HepG2 (cell line): Measurements from ENCODE around the gene ZNF117. TPM values are rescaled to one million over a fixed set of nuclear protein-coding genes. Genes with fewer than 3 reads are reported as not detected.

Source experiments
- ARHGAP35 ChIP-seq: sonication (generic); formaldehyde crosslinking; IDR thresholded peaks from 2 replicates; pipeline ENCODE4 v1.9.0; 2022; ENCODE audit warnings: mild to moderate bottlenecking, inconsistent platforms, moderate library complexity, missing genetic modification reagents, borderline replicate concordance
- ATRX ChIP-seq: sonication (generic); formaldehyde crosslinking; IDR thresholded peaks from 2 replicates; pipeline ENCODE4 v1.4.0; 2020; ENCODE audit warnings: missing genetic modification reagents, borderline replicate concordance
- FOXC1 ChIP-seq: sonication (generic); formaldehyde crosslinking; IDR thresholded peaks from 2 replicates; pipeline ENCODE4 v1.8.0; 2022; ENCODE audit warnings: mild to moderate bottlenecking, missing genetic modification reagents, borderline replicate concordance
- KDM5A ChIP-seq: fragments of 200-600 bp; sonication (generic); IDR thresholded peaks from 2 replicates; pipeline ENCODE4 v1.7.0; 2018; ENCODE audit warnings: antibody characterized with exemption, mild to moderate bottlenecking, low read length, borderline replicate concordance
- MLXIP ChIP-seq: sonication (generic); formaldehyde crosslinking; IDR thresholded peaks from 2 replicates; pipeline ENCODE4 v1.9.0; 2021; ENCODE audit warnings: missing genetic modification reagents, borderline replicate concordance
- MTF2 ChIP-seq: sonication (generic); formaldehyde crosslinking; IDR thresholded peaks from 2 replicates; pipeline ENCODE4 v1.5.0; 2020; ENCODE audit warnings: missing genetic modification reagents, borderline replicate concordance
- NAIF1 ChIP-seq: sonication (generic); formaldehyde crosslinking; IDR thresholded peaks from 2 replicates; pipeline ENCODE4 v1.5.0; 2020; ENCODE audit warnings: mild to moderate bottlenecking, missing genetic modification reagents, borderline replicate concordance
- NR2F2 ChIP-seq: IDR thresholded peaks from 2 replicates; pipeline ENCODE4 v1.6.1; 2012; ENCODE audit warnings: low read depth, inconsistent platforms, borderline replicate concordance
- RAD51 ChIP-seq: fragments of 450-650 bp; IDR thresholded peaks from 2 replicates; pipeline ENCODE4 v1.6.1; 2016; ENCODE audit warnings: borderline replicate concordance
- ZNF12 ChIP-seq: sonication (generic); formaldehyde crosslinking; IDR thresholded peaks from 2 replicates; pipeline ENCODE4 v1.5.0; 2020; ENCODE audit warnings: missing genetic modification reagents
- ZNF138 ChIP-seq: sonication (generic); formaldehyde crosslinking; IDR thresholded peaks from 2 replicates; pipeline ENCODE4 v1.5.0; 2020; ENCODE audit warnings: mild to moderate bottlenecking, low read depth, missing genetic modification reagents
- ZNF205 ChIP-seq: IDR thresholded peaks from 2 replicates; pipeline ENCODE4 v1.6.1; 2018; ENCODE audit warnings: missing biosample characterization, missing genetic modification reagents
- ZNF34 ChIP-seq: sonication (generic); formaldehyde crosslinking; IDR thresholded peaks from 2 replicates; pipeline ENCODE4 v1.4.0; 2020; ENCODE audit warnings: mild to moderate bottlenecking, missing genetic modification reagents, borderline replicate concordance
- ZNF44 ChIP-seq: sonication (generic); formaldehyde crosslinking; IDR thresholded peaks from 2 replicates; pipeline ENCODE4 v1.5.1; 2020; ENCODE audit warnings: mild to moderate bottlenecking, missing genetic modification reagents
- ZNF615 ChIP-seq: sonication (generic); formaldehyde crosslinking; IDR thresholded peaks from 2 replicates; pipeline ENCODE4 v1.5.0; 2020; ENCODE audit warnings: mild to moderate bottlenecking, missing genetic modification reagents, borderline replicate concordance
- ZNF761 ChIP-seq: sonication (generic); formaldehyde crosslinking; conservative IDR thresholded peaks from 2 replicates; pipeline ENCODE4 v1.4.0; 2020; ENCODE audit warnings: mild to moderate bottlenecking, missing genetic modification reagents
- ZNF780A ChIP-seq: sonication (generic); formaldehyde crosslinking; IDR thresholded peaks from 2 replicates; pipeline ENCODE4 v1.8.0; 2022; ENCODE audit warnings: mild to moderate bottlenecking, missing genetic modification reagents, moderate library complexity
- polyA plus RNA-seq, 8 experiments: library from polyadenylated mRNA; depleted of rRNA in 3 of 8; stranded (reverse) in 7 of 8; unstranded in 1 of 8; fragments of >200 nt; fragmentation: Illumina TruSeq in 4 of 8; extraction: Trizol in 4 of 8; gene quantifications; 2 replicates each; pipeline versions ENCODE4 v1.2.1 to v1.2.3, GENCODE V29; 2011 to 2016; ENCODE audit warnings: low read depth in 4 of 8, missing spikeins in 1 of 8, mixed read lengths in 1 of 8; ENCODE audit not compliant: insufficient read depth in 1 of 8
- total RNA-seq, 5 experiments: library from RNA; depleted of rRNA; stranded (reverse); fragments of >200 nt; fragmentation: Illumina TruSeq; extraction: Trizol; gene quantifications; 2 replicates each; pipeline ENCODE4 v1.2.3, GENCODE V29; 2016; ENCODE audit warnings: low read depth in 1 of 5
- TF ChIP-seq, protein P1 (sequence below): IDR thresholded peaks from 2 replicates; pipeline ENCODE4 v1.6.1; 2012; ENCODE audit warnings: inconsistent platforms
- TF ChIP-seq, protein P2 (sequence below): sonication (generic); formaldehyde crosslinking; IDR thresholded peaks from 2 replicates; pipeline ENCODE4 v1.8.0; 2022; ENCODE audit warnings: mild to moderate bottlenecking, missing genetic modification reagents; ENCODE audit not compliant: insufficient replicate concordance
- TF ChIP-seq, protein P3 (sequence below): sonication (generic); formaldehyde crosslinking; conservative IDR thresholded peaks from 2 replicates; pipeline ENCODE4 v1.4.0; 2020; ENCODE audit warnings: missing genetic modification reagents
- TF ChIP-seq, protein P4 (sequence below): sonication (generic); formaldehyde crosslinking; IDR thresholded peaks from 2 replicates; pipeline ENCODE4 v1.4.0; 2020; ENCODE audit warnings: missing genetic modification reagents

Gene ZNF117
- total and polyA plus RNA-seq, 2 of the 13 experiments (the other 11 are each of a cell fraction or from before 2014, with no cell fraction given) = 6.6 to 20.0 TPM

GRCh38 chr7:64999165-65000004 lies 8.5 kb upstream of the ZNF117 start (continued):
- TF ChIP-seq, protein P1, sequence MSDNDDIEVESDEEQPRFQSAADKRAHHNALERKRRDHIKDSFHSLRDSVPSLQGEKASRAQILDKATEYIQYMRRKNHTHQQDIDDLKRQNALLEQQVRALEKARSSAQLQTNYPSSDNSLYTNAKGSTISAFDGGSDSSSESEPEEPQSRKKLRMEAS = peak; percentile 62; the same call in 1 of the 2 replicates
- peak; percentile 70; the same call in 1 of the 2 replicates for TF ChIP-seq ZNF205 (CRISPR knock-in tag)
- TF ChIP-seq RAD51 = no peak
- no peak for TF ChIP-seq ZNF44
- TF ChIP-seq ZNF34 (CRISPR knock-in tag) = no peak; the same call in 1 of the 2 replicates
- no peak for TF ChIP-seq NAIF1 (CRISPR knock-in tag)
- no peak for TF ChIP-seq ZNF138 (CRISPR knock-in tag)
- no peak for TF ChIP-seq ATRX (CRISPR knock-in tag)
- TF ChIP-seq ZNF12 (CRISPR knock-in tag) = peak; percentile 88
- no peak for TF ChIP-seq MTF2
- no peak for TF ChIP-seq FOXC1 (CRISPR knock-in tag)
- TF ChIP-seq ZNF761 (CRISPR knock-in tag) = 0 out of 2 replicates have a peak, but pooled peaks have one; percentile 11
- TF ChIP-seq, protein P2, sequence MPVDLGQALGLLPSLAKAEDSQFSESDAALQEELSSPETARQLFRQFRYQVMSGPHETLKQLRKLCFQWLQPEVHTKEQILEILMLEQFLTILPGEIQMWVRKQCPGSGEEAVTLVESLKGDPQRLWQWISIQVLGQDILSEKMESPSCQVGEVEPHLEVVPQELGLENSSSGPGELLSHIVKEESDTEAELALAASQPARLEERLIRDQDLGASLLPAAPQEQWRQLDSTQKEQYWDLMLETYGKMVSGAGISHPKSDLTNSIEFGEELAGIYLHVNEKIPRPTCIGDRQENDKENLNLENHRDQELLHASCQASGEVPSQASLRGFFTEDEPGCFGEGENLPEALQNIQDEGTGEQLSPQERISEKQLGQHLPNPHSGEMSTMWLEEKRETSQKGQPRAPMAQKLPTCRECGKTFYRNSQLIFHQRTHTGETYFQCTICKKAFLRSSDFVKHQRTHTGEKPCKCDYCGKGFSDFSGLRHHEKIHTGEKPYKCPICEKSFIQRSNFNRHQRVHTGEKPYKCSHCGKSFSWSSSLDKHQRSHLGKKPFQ (CRISPR knock-in tag) = no peak
- TF ChIP-seq ARHGAP35 (CRISPR knock-in tag) = no peak
- TF ChIP-seq KDM5A = no peak
- TF ChIP-seq ZNF780A (CRISPR knock-in tag) = no peak
- TF ChIP-seq MLXIP (CRISPR knock-in tag) = 0 out of 2 replicates have a peak, but pooled peaks have one; percentile 40
- peak; percentile 89 for TF ChIP-seq NR2F2
- TF ChIP-seq, protein P3, sequence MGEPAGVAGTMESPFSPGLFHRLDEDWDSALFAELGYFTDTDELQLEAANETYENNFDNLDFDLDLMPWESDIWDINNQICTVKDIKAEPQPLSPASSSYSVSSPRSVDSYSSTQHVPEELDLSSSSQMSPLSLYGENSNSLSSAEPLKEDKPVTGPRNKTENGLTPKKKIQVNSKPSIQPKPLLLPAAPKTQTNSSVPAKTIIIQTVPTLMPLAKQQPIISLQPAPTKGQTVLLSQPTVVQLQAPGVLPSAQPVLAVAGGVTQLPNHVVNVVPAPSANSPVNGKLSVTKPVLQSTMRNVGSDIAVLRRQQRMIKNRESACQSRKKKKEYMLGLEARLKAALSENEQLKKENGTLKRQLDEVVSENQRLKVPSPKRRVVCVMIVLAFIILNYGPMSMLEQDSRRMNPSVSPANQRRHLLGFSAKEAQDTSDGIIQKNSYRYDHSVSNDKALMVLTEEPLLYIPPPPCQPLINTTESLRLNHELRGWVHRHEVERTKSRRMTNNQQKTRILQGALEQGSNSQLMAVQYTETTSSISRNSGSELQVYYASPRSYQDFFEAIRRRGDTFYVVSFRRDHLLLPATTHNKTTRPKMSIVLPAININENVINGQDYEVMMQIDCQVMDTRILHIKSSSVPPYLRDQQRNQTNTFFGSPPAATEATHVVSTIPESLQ = no peak
- TF ChIP-seq, protein P4, sequence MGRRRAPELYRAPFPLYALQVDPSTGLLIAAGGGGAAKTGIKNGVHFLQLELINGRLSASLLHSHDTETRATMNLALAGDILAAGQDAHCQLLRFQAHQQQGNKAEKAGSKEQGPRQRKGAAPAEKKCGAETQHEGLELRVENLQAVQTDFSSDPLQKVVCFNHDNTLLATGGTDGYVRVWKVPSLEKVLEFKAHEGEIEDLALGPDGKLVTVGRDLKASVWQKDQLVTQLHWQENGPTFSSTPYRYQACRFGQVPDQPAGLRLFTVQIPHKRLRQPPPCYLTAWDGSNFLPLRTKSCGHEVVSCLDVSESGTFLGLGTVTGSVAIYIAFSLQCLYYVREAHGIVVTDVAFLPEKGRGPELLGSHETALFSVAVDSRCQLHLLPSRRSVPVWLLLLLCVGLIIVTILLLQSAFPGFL (CRISPR knock-in tag) = no peak
- no peak for TF ChIP-seq ZNF615 (CRISPR knock-in tag)
